IMR-90 (cell line): ENCODE measurements around the gene PAK5.

Source experiments
- CEBPB ChIP-seq: IDR thresholded peaks from 2 replicates; pipeline ENCODE4 v1.6.1; 2012; ENCODE audit warnings: low read depth, low read length, improper control_type of control experiment
- MAZ ChIP-seq: IDR thresholded peaks from 2 replicates; pipeline ENCODE4 v1.6.1; 2012; ENCODE audit warnings: low read depth, mild to moderate bottlenecking, low read length, improper control_type of control experiment, moderate library complexity, borderline replicate concordance
- NFE2L2 ChIP-seq: fragments of 150-350 bp; IDR thresholded peaks from 2 replicates; pipeline ENCODE4 v1.6.1; 2016; ENCODE audit warnings: low read depth, mild to moderate bottlenecking, low read length
- POLR2A ChIP-seq: IDR thresholded peaks from 2 replicates; pipeline ENCODE4 v1.6.1; 2012; ENCODE audit warnings: mild to moderate bottlenecking, low read depth, low read length
- RAD21 ChIP-seq: IDR thresholded peaks from 2 replicates; pipeline ENCODE4 v1.6.1; 2012; ENCODE audit warnings: low read length, improper control_type of control experiment
- RFX5 ChIP-seq: IDR thresholded peaks from 2 replicates; pipeline ENCODE4 v1.8.0; 2012; ENCODE audit warnings: low read depth, mild to moderate bottlenecking, low read length, moderate library complexity
- SMC3 ChIP-seq: fragments of 150-350 bp; IDR thresholded peaks from 2 replicates; pipeline ENCODE4 v1.6.1; 2016; ENCODE audit warnings: low read depth, mild to moderate bottlenecking, antibody characterized with exemption, low read length, moderate library complexity
- TF ChIP-seq, protein P1 (sequence below): conservative IDR thresholded peaks from 2 replicates; pipeline ENCODE4 v1.5.1; 2012; ENCODE audit warnings: mild to moderate bottlenecking, low read depth, low read length, improper control_type of control experiment
- TF ChIP-seq, protein P2 (sequence below): fragments of 150-350 bp; IDR thresholded peaks from 2 replicates; pipeline ENCODE4 v1.6.1; 2016; ENCODE audit warnings: low read depth, mild to moderate bottlenecking, low read length, moderate library complexity, borderline replicate concordance
- TF ChIP-seq, protein P3 (sequence below): fragments of 150-350 bp; IDR thresholded peaks from 2 replicates; pipeline ENCODE4 v1.6.1; 2017; ENCODE audit warnings: mild to moderate bottlenecking, antibody characterized with exemption, low read length, low read depth

DNA sequence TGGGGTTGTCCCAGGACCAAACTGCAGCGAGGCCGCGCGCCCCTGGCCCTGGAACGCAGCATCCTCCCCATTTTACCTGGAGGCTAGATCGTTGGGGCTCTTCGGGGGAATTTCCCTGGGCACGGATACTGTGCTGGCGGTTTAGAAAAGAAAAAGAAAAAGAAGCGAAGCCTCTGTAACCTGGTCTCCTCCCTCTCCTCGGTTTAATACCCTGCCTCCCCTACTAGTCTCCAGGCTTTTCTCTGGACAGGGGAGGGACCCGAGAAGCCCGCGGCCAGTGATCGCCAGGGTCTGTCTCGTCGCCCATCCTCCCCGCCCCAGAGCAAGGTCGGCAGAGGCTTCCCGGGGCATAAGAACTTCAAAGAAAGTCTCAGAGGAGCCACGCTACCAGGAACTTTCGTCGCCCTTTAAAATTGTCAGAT lies 330.6 kb downstream of the PAK5 start:
- TF ChIP-seq POLR2A, result no peak
- TF ChIP-seq, protein P1, sequence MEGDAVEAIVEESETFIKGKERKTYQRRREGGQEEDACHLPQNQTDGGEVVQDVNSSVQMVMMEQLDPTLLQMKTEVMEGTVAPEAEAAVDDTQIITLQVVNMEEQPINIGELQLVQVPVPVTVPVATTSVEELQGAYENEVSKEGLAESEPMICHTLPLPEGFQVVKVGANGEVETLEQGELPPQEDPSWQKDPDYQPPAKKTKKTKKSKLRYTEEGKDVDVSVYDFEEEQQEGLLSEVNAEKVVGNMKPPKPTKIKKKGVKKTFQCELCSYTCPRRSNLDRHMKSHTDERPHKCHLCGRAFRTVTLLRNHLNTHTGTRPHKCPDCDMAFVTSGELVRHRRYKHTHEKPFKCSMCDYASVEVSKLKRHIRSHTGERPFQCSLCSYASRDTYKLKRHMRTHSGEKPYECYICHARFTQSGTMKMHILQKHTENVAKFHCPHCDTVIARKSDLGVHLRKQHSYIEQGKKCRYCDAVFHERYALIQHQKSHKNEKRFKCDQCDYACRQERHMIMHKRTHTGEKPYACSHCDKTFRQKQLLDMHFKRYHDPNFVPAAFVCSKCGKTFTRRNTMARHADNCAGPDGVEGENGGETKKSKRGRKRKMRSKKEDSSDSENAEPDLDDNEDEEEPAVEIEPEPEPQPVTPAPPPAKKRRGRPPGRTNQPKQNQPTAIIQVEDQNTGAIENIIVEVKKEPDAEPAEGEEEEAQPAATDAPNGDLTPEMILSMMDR, result no peak
- no peak for TF ChIP-seq MAZ
- TF ChIP-seq RAD21, result no peak
- TF ChIP-seq CEBPB, result no peak
- TF ChIP-seq, protein P2, sequence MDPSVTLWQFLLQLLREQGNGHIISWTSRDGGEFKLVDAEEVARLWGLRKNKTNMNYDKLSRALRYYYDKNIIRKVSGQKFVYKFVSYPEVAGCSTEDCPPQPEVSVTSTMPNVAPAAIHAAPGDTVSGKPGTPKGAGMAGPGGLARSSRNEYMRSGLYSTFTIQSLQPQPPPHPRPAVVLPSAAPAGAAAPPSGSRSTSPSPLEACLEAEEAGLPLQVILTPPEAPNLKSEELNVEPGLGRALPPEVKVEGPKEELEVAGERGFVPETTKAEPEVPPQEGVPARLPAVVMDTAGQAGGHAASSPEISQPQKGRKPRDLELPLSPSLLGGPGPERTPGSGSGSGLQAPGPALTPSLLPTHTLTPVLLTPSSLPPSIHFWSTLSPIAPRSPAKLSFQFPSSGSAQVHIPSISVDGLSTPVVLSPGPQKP, result no peak
- TF ChIP-seq SMC3, result no peak
- TF ChIP-seq RFX5, result no peak
- no peak for TF ChIP-seq NFE2L2
- TF ChIP-seq, protein P3, sequence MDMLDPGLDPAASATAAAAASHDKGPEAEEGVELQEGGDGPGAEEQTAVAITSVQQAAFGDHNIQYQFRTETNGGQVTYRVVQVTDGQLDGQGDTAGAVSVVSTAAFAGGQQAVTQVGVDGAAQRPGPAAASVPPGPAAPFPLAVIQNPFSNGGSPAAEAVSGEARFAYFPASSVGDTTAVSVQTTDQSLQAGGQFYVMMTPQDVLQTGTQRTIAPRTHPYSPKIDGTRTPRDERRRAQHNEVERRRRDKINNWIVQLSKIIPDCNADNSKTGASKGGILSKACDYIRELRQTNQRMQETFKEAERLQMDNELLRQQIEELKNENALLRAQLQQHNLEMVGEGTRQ, result no peak
